Fibroblast of lung (primary cell): ENCODE results near the gene ARF1. TPM values are rescaled to one million over a fixed set of nuclear protein-coding genes. Genes with fewer than 3 reads are reported as not detected.

Source experiments
- DNase-seq, 2 donors: peaks; one replicate each; pipeline versions ENCODE4 v3.0.0 to v3.0.0-alpha.2; 2010; ENCODE audit warnings: low read depth in 2 of 2
- H2AFZ ChIP-seq: 2 replicates; pipeline ENCODE4 v1.5.1; 2012; ENCODE audit warnings: low read length, control low read depth, inconsistent platforms
- H3K27ac ChIP-seq: 2 replicates; pipeline ENCODE4 v1.5.1; 2011; ENCODE audit warnings: low read length, control low read depth; ENCODE audit not compliant: insufficient read depth
- H3K27me3 ChIP-seq: 2 replicates; pipeline ENCODE4 v1.5.1; 2011; ENCODE audit warnings: mild to moderate bottlenecking, low read length; ENCODE audit not compliant: control insufficient read depth, insufficient read depth
- H3K36me3 ChIP-seq: 2 replicates; pipeline ENCODE4 v1.5.1; 2011; ENCODE audit warnings: low read length; ENCODE audit not compliant: control insufficient read depth, insufficient read depth
- H3K4me1 ChIP-seq: 2 replicates; pipeline ENCODE4 v1.5.1; 2011; ENCODE audit warnings: low read length; ENCODE audit not compliant: control insufficient read depth, insufficient read depth; ENCODE audit errors: extremely low read depth
- H3K4me2 ChIP-seq: 2 replicates; pipeline ENCODE4 v1.5.1; 2011; ENCODE audit warnings: low read length, control low read depth; ENCODE audit not compliant: insufficient read depth; ENCODE audit errors: extremely low read depth
- H3K4me3 ChIP-seq, 4 experiments: fragments of 200-600 bp in 1 of 4; sonication (generic) in 1 of 4; replicated peaks in 1 of 4; 2 replicates each; pipeline ENCODE4 v1.5.1; 2011 to 2016; ENCODE audit warnings: low read length in 4 of 4, low read depth in 3 of 4, mild to moderate bottlenecking in 3 of 4, control low read depth in 2 of 4, inconsistent platforms in 1 of 4, mixed read lengths in 1 of 4; ENCODE audit not compliant: insufficient read depth in 1 of 4; ENCODE audit errors: control extremely low read depth in 1 of 4
- H3K79me2 ChIP-seq: 2 replicates; pipeline ENCODE4 v1.5.1; 2012; ENCODE audit warnings: mild to moderate bottlenecking, low read length, inconsistent platforms; ENCODE audit not compliant: control insufficient read depth, insufficient read depth
- H3K9ac ChIP-seq: 2 replicates; pipeline ENCODE4 v1.5.1; 2011; ENCODE audit warnings: mild to moderate bottlenecking, low read length, control low read depth; ENCODE audit not compliant: insufficient read depth
- H3K9me3 ChIP-seq: 2 replicates; pipeline ENCODE4 v1.5.1; 2012; ENCODE audit warnings: low read depth, low read length; ENCODE audit not compliant: control insufficient read depth, insufficient read depth
- H4K20me1 ChIP-seq: 2 replicates; pipeline ENCODE4 v1.5.1; 2011; ENCODE audit warnings: low read length; ENCODE audit not compliant: control insufficient read depth, insufficient read depth; ENCODE audit errors: extremely low read depth
- CTCF ChIP-seq, 2 donors: IDR thresholded peaks in 1 of 2; conservative IDR thresholded peaks in 1 of 2; 1 replicate in 1 of 2; 2 replicates in 1 of 2; pipeline ENCODE4 v1.5.1; 2011 to 2012; ENCODE audit warnings: low read length in 2 of 2, control low read depth in 1 of 2, inconsistent platforms in 1 of 2, low read depth in 1 of 2, mild to moderate bottlenecking in 1 of 2
- EZH2 ChIP-seq: IDR thresholded peaks from 2 replicates; pipeline ENCODE4 v1.5.1; 2012; ENCODE audit warnings: low read length, control low read depth, mild to moderate bottlenecking; ENCODE audit errors: missing control alignments
- polyA plus RNA-seq, 2 donors: library from polyadenylated mRNA; depleted of rRNA in 1 of 2; stranded (reverse) in 1 of 2; unstranded in 1 of 2; fragments of >200 nt; gene quantifications; 2 replicates each; pipeline ENCODE4 v1.2.1, GENCODE V29; 2011 to 2012; ENCODE audit warnings: missing spikeins in 1 of 2
- total RNA-seq: library from RNA; depleted of rRNA; stranded (reverse); fragments of >200 nt; gene quantifications from 2 replicates; pipeline ENCODE4 v1.2.1, GENCODE V29; 2014

ARF1 gene
- total and polyA plus RNA-seq, 2 donors (not counting 1 experiment from before 2014, with no cell fraction given), result 261 to 546 TPM

GRCh38 chr1:228134591-228134990 lies 52.1 kb downstream of the ARF1 start:
- Histone ChIP-seq H3K9ac (no peak overlapping the region), H3K4me3 (no peak overlapping the region), H3K36me3 (no peaks in the 10 kb centered on the region), H3K4me2 (no peak overlapping the region), H3K27ac (no peak overlapping the region), H3K27me3 (peaks cover 12% of the 10 kb centered on the region), H2AFZ (no peak overlapping the region), H3K4me1 (no peaks in the 10 kb centered on the region), H3K9me3 (no peaks in the 10 kb centered on the region), H4K20me1 (no peaks in the 10 kb centered on the region), H3K79me2 (no peaks in the 10 kb centered on the region)
- TF ChIP-seq CTCF (conservative IDR thresholded peaks at IDR 0.05 in 1 of 2, IDR thresholded peaks at IDR 0.05 in 1 of 2; ENCODE audit: low read depth in 1 of 2, low read length in 2 of 2), result no peak
- TF ChIP-seq EZH2, result no peak
- DNase-seq, result no peak

- no peaks in the 10 kb centered on the region for H4K20me1 ChIP-seq
- H3K27ac ChIP-seq, result no peak overlapping the region
- no peak overlapping the region for H2AFZ ChIP-seq
- no peaks in the 10 kb centered on the region for H3K9me3 ChIP-seq
- H3K4me3 ChIP-seq, result no peak overlapping the region
- H3K9ac ChIP-seq, result no peak overlapping the region
- no peak overlapping the region for H3K4me2 ChIP-seq
- peaks cover 1% of the 10 kb centered on the region for H3K36me3 ChIP-seq
- peaks cover 12% of the 10 kb centered on the region for H3K27me3 ChIP-seq
- H3K4me1 ChIP-seq, result peaks cover 8% of the 10 kb centered on the region
- DNase-seq, result no peak
- peaks cover 17% of the 10 kb centered on the region for H3K79me2 ChIP-seq
- TF ChIP-seq CTCF (conservative IDR thresholded peaks at IDR 0.05 in 1 of 2, IDR thresholded peaks at IDR 0.05 in 1 of 2; ENCODE audit: low read depth in 1 of 2, low read length in 2 of 2), result no peak
- no peak for TF ChIP-seq EZH2
These were observed 54.4 kb downstream of the ARF1 start for GRCh38 chr1:228136901-228137300.

- peak overlapping the region; percentile 40 to 95 (median 66) for H3K4me3 ChIP-seq
- DNase-seq, result no peak
- peak overlapping the region; percentile 56 for H2AFZ ChIP-seq
- H3K79me2 ChIP-seq, result peaks cover 43% of the 10 kb centered on the region
- H3K4me2 ChIP-seq, result peak overlapping the region; percentile 80
- H3K27me3 ChIP-seq, result peaks cover 12% of the 10 kb centered on the region
- TF ChIP-seq CTCF (conservative IDR thresholded peaks at IDR 0.05 in 1 of 2, IDR thresholded peaks at IDR 0.05 in 1 of 2; ENCODE audit: low read depth in 1 of 2, low read length in 2 of 2), result no peak
- no peak for TF ChIP-seq EZH2
- H4K20me1 ChIP-seq, result no peaks in the 10 kb centered on the region
- H3K36me3 ChIP-seq, result peaks cover 4% of the 10 kb centered on the region
- no peaks in the 10 kb centered on the region for H3K9me3 ChIP-seq
- H3K27ac ChIP-seq, result peak overlapping the region; percentile 98
- H3K9ac ChIP-seq, result peak overlapping the region; percentile 5
- peaks cover 13% of the 10 kb centered on the region for H3K4me1 ChIP-seq
These were observed 57.0 kb downstream of the ARF1 start for GRCh38 chr1:228139406-228139930.
